MM.1S (cell line): Measurements from ENCODE around the gene PATJ.

Experiments
- EZH2 ChIP-seq: fragments of 300-600 bp; sonication (generic); optimal IDR thresholded peaks from 2 replicates; pipeline ENCODE3; 2017; ENCODE audit warnings: low read depth, mild to moderate bottlenecking, antibody characterized with exemption, low read length, mixed read lengths
- TF ChIP-seq, protein P1 (sequence below): fragments of 300-600 bp; sonication (generic); IDR thresholded peaks from 2 replicates; pipeline ENCODE4 v1.5.1; 2016; ENCODE audit warnings: antibody characterized with exemption, low read length, mixed read lengths

DNA sequence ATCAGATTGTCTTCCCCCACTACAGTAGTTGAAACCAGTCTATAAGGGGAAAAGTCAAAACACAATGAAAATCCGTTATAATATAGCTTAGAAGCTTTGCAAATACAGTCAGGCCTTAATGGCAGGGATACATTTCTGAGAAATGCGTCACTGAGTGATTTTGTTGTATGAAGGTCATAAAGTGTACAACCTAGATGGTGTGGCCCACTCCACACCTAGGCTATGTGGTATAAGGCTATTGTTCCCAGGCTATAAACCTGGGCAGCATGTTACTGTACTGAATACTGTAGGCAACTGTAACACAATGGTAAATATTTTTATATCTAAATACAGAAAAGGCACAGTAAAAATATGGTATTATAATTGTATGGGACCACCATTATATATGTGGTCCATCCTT lies 264.4 kb downstream of the PATJ start:
- TF ChIP-seq, protein P1, sequence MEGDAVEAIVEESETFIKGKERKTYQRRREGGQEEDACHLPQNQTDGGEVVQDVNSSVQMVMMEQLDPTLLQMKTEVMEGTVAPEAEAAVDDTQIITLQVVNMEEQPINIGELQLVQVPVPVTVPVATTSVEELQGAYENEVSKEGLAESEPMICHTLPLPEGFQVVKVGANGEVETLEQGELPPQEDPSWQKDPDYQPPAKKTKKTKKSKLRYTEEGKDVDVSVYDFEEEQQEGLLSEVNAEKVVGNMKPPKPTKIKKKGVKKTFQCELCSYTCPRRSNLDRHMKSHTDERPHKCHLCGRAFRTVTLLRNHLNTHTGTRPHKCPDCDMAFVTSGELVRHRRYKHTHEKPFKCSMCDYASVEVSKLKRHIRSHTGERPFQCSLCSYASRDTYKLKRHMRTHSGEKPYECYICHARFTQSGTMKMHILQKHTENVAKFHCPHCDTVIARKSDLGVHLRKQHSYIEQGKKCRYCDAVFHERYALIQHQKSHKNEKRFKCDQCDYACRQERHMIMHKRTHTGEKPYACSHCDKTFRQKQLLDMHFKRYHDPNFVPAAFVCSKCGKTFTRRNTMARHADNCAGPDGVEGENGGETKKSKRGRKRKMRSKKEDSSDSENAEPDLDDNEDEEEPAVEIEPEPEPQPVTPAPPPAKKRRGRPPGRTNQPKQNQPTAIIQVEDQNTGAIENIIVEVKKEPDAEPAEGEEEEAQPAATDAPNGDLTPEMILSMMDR = no peak
- TF ChIP-seq EZH2 = no peak
